GM19328 (cell line): ENCODE data around the gene WDR53.
"Not testable (repeated sequence)": the region's sequence is repeated elsewhere in the genome, so short reads cannot be mapped to it uniquely, and the experiment has no call there.

Experiments used
- ATAC-seq: cut with Tn5 transposase; IDR thresholded peaks from one replicate; pipeline ENCODE4 v1.9.1; 2021; ENCODE audit warnings: mild to moderate bottlenecking, moderate library complexity; ENCODE audit not compliant: unreplicated experiment

WDR53 gene

DNA sequence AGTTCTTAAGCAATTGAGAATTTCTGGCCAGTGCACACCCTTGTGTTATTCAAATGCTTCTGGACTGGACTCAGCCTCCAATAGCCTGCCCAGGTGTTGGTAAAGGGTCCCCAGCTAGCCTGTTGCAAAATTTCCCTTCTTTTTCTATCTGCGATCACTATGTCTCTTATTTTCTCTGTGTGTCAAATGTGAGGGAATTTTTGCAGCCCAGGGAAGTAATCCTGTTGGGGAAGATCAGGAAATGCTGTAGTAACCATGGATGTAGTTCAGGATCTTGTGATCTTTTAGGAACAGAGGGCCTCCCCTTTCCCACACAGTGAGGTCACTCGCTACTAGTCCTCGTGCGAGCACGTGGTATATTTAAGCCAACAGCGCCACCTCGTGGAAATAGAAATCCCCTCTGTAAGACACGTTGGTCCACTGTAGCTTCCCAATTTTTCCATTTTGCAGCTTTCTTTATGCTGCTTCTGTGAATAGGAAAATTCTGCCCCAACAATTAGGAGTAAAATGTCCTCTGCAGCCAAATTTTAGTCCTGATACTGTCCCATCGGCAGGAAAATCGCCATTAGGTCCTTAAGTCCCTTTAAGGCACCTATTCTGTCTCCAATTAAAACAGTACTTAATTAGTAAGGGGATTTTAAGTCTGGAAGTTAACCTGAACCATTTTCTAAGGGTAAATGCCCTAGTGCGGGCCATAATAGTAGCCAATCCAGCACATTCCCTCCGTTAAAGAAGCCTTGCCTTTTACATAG lies 49.2 kb downstream of the WDR53 start:
- no peak for ATAC-seq

DNA sequence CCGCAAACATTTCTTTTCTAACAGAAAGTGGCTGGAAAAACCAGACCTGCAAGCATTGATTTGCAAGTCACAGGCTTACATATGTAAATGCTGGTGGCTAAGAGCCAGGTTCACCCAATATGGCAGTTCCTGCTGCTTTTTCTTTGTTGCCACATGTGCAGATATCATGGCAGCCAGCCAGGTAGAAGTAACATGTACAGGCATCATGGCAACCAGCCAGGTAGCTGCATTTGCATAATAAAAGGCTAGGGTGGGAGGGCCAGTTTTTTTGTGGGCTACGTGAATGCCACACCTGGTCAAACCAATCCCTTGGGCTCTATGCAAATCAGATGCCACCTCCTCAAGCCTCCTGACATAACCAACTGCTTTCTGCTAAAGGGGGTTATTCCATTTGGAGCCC lies 50.4 kb downstream of the WDR53 start:
- ATAC-seq, result no peak

GRCh38 chr3:196517162-196517800 lies 51.1 kb downstream of the WDR53 start:
- ATAC-seq, result no peak

- no peak for ATAC-seq
Measured at GRCh38 chr3:196514913-196515621, 53.3 kb downstream of the WDR53 start, which contains the start of gene SMCO1. SMCO1 (minus strand) TSS chr3:196515346; CDS start chr3:196515209, 137 bp downstream.

DNA sequence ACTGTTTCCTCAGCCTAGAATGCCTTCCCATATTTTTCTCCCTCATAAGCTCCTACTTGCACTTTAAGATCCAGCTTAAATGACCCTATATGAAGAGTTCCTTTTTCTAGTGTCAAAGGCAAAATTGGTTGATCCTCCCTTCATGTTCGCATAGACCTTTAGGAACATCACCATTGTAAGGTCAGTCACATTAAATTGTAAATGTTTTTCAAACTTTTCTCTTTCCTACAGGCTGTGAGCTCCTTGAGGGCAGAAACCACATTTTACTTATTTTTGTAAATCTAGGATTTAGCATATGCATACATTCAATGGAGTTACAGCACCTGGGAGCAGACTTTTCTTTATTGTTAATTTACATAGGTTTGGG lies 54.0 kb downstream of the WDR53 start:
- no peak for ATAC-seq

DNA sequence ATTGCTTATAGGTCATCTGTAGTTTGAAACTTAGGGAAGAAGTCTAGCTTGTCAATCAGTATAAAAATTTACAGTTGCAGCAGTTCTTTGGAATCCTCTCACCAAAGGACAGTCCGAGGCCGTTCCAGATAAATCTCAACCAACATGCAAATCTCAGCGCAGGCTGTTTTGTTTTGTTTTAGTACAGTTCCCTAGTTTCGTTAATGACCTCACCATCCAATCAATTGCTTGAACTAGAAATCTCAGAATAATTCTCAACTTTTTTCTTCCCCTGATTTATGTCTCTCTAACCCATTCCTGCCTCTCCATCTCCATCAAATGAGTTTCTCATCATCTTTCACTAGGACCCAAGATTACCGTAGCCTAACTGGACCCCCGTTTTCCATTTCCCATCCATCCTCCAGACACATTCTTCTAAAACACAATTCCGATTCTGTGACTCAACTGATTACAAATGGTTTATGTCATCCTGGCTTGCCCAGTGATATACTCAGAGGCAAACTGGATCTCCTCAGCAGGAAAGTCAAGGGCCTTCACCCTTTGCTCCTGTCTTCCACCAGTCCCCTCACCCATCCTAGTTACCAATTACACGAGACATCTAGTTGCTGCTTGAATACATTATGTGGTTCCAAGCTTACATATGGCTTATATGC lies 54.5 kb downstream of the WDR53 start:
- no peak for ATAC-seq

DNA sequence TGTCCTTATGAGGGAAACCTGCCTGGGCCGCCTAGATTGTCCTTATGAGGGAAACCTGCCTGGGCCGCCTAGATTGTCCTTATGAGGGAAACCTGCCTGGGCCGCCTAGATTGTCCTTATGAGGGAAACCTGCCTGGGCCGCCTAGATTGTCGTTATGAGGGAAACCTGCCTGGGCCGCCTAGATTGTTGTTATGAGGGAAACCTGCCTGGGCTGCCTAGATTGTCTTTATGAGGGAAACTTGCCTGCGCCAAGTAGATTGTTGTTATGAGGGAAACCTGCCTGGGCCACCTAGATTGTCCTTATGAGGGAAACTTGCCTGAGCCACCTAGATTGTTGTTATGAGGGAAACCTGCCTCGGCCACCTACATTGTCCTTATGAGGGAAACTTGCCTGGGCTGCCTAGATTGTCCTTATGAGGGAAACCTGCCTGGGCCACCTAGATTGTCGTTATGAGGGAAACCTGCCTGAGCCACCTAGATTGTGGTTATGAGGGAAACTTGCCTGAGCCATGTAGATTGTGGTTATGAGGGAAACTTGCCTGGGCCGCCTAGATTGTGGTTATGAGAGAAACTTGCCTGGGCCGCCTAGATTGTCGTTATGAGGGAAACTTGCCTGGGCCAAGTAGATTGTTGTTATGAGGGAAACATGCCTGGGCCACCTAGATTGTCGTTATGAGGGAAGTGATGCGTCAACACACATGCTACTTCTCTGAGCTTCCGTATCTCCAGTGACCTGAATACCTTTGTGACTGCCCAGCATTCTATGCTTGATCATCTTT lies 56.5 kb downstream of the WDR53 start:
- ATAC-seq, result not testable (repeated sequence)

GRCh38 chr3:196511108-196511507 lies 57.2 kb downstream of the WDR53 start:
- not testable (repeated sequence) for ATAC-seq

GRCh38 chr3:196506687-196507086 lies 61.7 kb downstream of the WDR53 start:
- no peak for ATAC-seq

- ATAC-seq, result no peak
Measured at GRCh38 chr3:196504556-196504955, 63.8 kb downstream of the WDR53 start.
